Astrocyte (in vitro differentiated cells and primary cell): ENCODE data around the gene BCO1.

Experiments used
- EZH2 ChIP-seq: IDR thresholded peaks from 2 replicates; pipeline ENCODE4 v1.6.1; 2012; ENCODE audit warnings: mild to moderate bottlenecking, low read length, inconsistent platforms; ENCODE audit not compliant: insufficient read depth
- TF ChIP-seq, protein P1 (sequence below): IDR thresholded peaks from 2 replicates; pipeline ENCODE4 v1.5.1; 2011; ENCODE audit warnings: low read depth, mild to moderate bottlenecking, inconsistent platforms, low read length, moderate library complexity; ENCODE audit not compliant: insufficient read depth

DNA sequence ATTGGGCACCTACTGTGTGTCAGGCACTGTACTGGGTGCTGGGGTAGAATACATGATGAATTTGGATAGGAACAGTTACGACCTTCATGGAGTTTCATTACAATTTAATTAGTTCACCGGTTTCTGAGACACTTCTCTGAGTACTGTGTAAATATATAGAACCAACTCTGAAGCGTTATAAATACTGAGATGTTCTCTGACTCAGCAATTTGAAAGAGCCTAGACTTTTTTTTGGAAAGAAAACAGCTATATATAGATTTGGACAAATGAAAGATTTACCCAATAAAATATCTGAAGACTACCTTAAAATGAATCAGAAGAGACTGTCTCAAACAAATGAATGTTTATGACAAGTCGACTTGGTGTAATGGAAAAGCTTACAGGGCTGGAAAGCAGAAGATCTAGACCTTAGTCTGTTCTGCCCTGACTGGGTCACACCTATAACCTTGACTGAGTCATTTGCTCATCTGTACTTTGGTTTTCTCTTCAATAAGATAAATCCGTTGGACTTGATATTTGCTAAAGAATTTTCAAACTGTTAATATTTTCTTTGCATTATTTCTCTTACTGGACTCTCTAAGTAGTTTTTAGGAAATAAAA lies 71.7 kb downstream of the BCO1 start:
- TF ChIP-seq, protein P1, sequence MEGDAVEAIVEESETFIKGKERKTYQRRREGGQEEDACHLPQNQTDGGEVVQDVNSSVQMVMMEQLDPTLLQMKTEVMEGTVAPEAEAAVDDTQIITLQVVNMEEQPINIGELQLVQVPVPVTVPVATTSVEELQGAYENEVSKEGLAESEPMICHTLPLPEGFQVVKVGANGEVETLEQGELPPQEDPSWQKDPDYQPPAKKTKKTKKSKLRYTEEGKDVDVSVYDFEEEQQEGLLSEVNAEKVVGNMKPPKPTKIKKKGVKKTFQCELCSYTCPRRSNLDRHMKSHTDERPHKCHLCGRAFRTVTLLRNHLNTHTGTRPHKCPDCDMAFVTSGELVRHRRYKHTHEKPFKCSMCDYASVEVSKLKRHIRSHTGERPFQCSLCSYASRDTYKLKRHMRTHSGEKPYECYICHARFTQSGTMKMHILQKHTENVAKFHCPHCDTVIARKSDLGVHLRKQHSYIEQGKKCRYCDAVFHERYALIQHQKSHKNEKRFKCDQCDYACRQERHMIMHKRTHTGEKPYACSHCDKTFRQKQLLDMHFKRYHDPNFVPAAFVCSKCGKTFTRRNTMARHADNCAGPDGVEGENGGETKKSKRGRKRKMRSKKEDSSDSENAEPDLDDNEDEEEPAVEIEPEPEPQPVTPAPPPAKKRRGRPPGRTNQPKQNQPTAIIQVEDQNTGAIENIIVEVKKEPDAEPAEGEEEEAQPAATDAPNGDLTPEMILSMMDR: no peak
- no peak for TF ChIP-seq EZH2
